A549 (cell line): ENCODE data around the gene PDE4D. TPM values are rescaled to one million over a fixed set of nuclear protein-coding genes. Genes with fewer than 3 reads are reported as not detected.

Experiments
- ATAC-seq, 2 experiments: fragments of 200-7000 bp in 1 of 2; fragments of >200 bp in 1 of 2; cut with Nextera tagmentation in 1 of 2; cut with Tn5 transposase in 1 of 2; 3 replicates each; pipeline versions ENCODE4 v1.8.0 to v1.9.1; 2018 to 2020; ENCODE audit warnings: mild to moderate bottlenecking in 1 of 2, moderate library complexity in 1 of 2
- CTCF ChIA-PET: fragments of 300-600 bp; sonication (Branson Sonifier 250); formaldehyde crosslinking; extraction: SDS; loops from one replicate; lab custom pipeline; 2021; ENCODE audit warnings: antibody characterized with exemption, inconsistent platforms; lab: Yijun Ruan, JAX
- POLR2A ChIA-PET: fragments of 350-600 bp; formaldehyde crosslinking; extraction: SDS; loops from one replicate; lab custom pipeline; 2021; ENCODE audit warnings: antibody characterized with exemption, inconsistent platforms; lab: Yijun Ruan, JAX
- DNase-seq, 2 experiments: peaks; one replicate each; pipeline versions ENCODE4 v3.0.0 to v3.0.0-alpha.2; 2011 to 2016; ENCODE audit warnings: low read depth in 1 of 2, low spot score in 1 of 2
- FAIRE-seq: peaks from 2 replicates; lab custom pipeline; 2011; peaks lifted over from hg19 to GRCh38; lab: Jason Lieb, UNC
- H3K27ac ChIP-seq, 2 experiments: fragments of >200 bp; sonication (Bioruptor Twin); formaldehyde crosslinking; 3 replicates each; pipeline ENCODE4 v1.5.1; 2016 to 2017
- H3K4me1 ChIP-seq: fragments of >200 bp; sonication (Bioruptor Twin); formaldehyde crosslinking; 3 replicates; pipeline ENCODE4 v1.6.1; 2016
- H3K4me2 ChIP-seq: fragments of >200 bp; sonication (Bioruptor Twin); formaldehyde crosslinking; 3 replicates; pipeline ENCODE4 v1.6.1; 2016
- H3K4me3 ChIP-seq: fragments of >200 bp; sonication (Bioruptor Twin); formaldehyde crosslinking; 3 replicates; pipeline ENCODE4 v1.5.1; 2016
- H3K9me3 ChIP-seq: fragments of >200 bp; sonication (Bioruptor Twin); formaldehyde crosslinking; 3 replicates; pipeline ENCODE4 v1.6.1; 2016
- CBX2 ChIP-seq: fragments of 200-600 bp; sonication (generic); IDR thresholded peaks from 2 replicates; pipeline ENCODE4 v1.6.1; 2016; ENCODE audit warnings: low read depth, mild to moderate bottlenecking, borderline replicate concordance
- CBX8 ChIP-seq: fragments of 200-600 bp; sonication (generic); IDR thresholded peaks from 2 replicates; pipeline ENCODE4 v1.6.1; 2016
- CEBPB ChIP-seq, 2 experiments: fragments of >200 bp in 1 of 2; sonication (Bioruptor Twin) in 1 of 2; formaldehyde crosslinking in 1 of 2; IDR thresholded peaks; 2 replicates each; pipeline ENCODE4 v1.6.1; 2012 to 2016
- CHD2 ChIP-seq: fragments of 150-350 bp; IDR thresholded peaks from 2 replicates; pipeline ENCODE4 v1.6.1; 2014; ENCODE audit warnings: low read length; ENCODE audit not compliant: partially characterized antibody
- ESRRA ChIP-seq: fragments of 150-350 bp; IDR thresholded peaks from 2 replicates; pipeline ENCODE4 v1.6.1; 2014; ENCODE audit warnings: mild to moderate bottlenecking, low read length, borderline replicate concordance
- FOSL2 ChIP-seq, 2 experiments: fragments of 450-650 bp in 1 of 2; fragments of >200 bp in 1 of 2; sonication (Bioruptor Twin) in 1 of 2; formaldehyde crosslinking; IDR thresholded peaks; 2 replicates each; pipeline versions ENCODE4 v1.5.0 to v1.6.1; 2016 to 2020; ENCODE audit warnings: mild to moderate bottlenecking in 1 of 2, moderate library complexity in 1 of 2
- FOXS1 ChIP-seq: fragments of 250-450 bp; sonication (Bioruptor Pico); IDR thresholded peaks from 2 replicates; pipeline ENCODE4 v1.5.0; 2020; ENCODE audit warnings: mild to moderate bottlenecking, moderate library complexity
- HOXB5 ChIP-seq: fragments of 250-450 bp; sonication (Bioruptor Pico); IDR thresholded peaks from 2 replicates; pipeline ENCODE4 v1.5.0; 2020; ENCODE audit warnings: mild to moderate bottlenecking, moderate library complexity
- JUNB ChIP-seq: fragments of >200 bp; sonication (Bioruptor Twin); formaldehyde crosslinking; IDR thresholded peaks from 2 replicates; pipeline ENCODE4 v1.6.1; 2016
- MYC ChIP-seq: IDR thresholded peaks from 2 replicates; pipeline ENCODE4 v1.6.1; 2012; ENCODE audit warnings: mild to moderate bottlenecking, inconsistent platforms, low read length, improper control_type of control experiment, borderline replicate concordance
- NFE2L2 ChIP-seq: fragments of 150-350 bp; conservative IDR thresholded peaks from 2 replicates; pipeline ENCODE4 v1.6.1; 2014; ENCODE audit warnings: low read length
- NR3C1 ChIP-seq: fragments of >200 bp; sonication (Bioruptor Twin); formaldehyde crosslinking; IDR thresholded peaks from 3 replicates; pipeline ENCODE4 v1.6.1; 2017
- POLR2AphosphoS2 ChIP-seq: conservative IDR thresholded peaks from 2 replicates; pipeline ENCODE4 v1.6.1; 2012; ENCODE audit warnings: low read length, improper control_type of control experiment, inconsistent platforms
- RAD21 ChIP-seq, 2 experiments: fragments of >200 bp in 1 of 2; sonication (Bioruptor Twin) in 1 of 2; formaldehyde crosslinking in 1 of 2; IDR thresholded peaks in 1 of 2; conservative IDR thresholded peaks in 1 of 2; 2 replicates in 1 of 2; 3 replicates in 1 of 2; pipeline ENCODE4 v1.6.1; 2012 to 2018; ENCODE audit warnings: inconsistent platforms in 1 of 2
- RCOR1 ChIP-seq: fragments of 150-350 bp; IDR thresholded peaks from 2 replicates; pipeline ENCODE4 v1.6.1; 2014; ENCODE audit warnings: antibody characterized with exemption, low read length, low read depth
- RNF2 ChIP-seq: fragments of 200-600 bp; sonication (generic); IDR thresholded peaks from 2 replicates; pipeline ENCODE4 v1.6.1; 2016; ENCODE audit warnings: low read depth, mild to moderate bottlenecking, antibody characterized with exemption, moderate library complexity, borderline replicate concordance
- SMC3 ChIP-seq: fragments of >200 bp; sonication (Bioruptor Twin); formaldehyde crosslinking; IDR thresholded peaks from 3 replicates; pipeline ENCODE4 v1.6.1; 2018; ENCODE audit warnings: inconsistent platforms
- ZFP36 ChIP-seq: fragments of 450-650 bp; IDR thresholded peaks from 2 replicates; pipeline ENCODE4 v1.6.1; 2014; ENCODE audit warnings: borderline replicate concordance; ENCODE audit not compliant: partially characterized antibody
- ZSCAN20 ChIP-seq: fragments of 250-450 bp; sonication (Bioruptor Pico); IDR thresholded peaks from 2 replicates; pipeline ENCODE4 v1.8.0; 2022; ENCODE audit warnings: mild to moderate bottlenecking, moderate library complexity
- WGBS: methylation state at CpG from one replicate; pipeline ENCODE4 v1.1.6; 2017; ENCODE audit errors: missing lambda C conversion rate; 5-methylcytosine and 5-hydroxymethylcytosine counted together
- polyA plus RNA-seq, 4 experiments: library from polyadenylated mRNA; depleted of rRNA in 3 of 4; stranded (reverse); fragments of >200 nt; fragmentation: RNase III in 1 of 4; extraction: RNeasy Plus Mini Kit Qiagen cat#74134 plus additional on column Dnase treatment in 1 of 4; gene quantifications; 2 replicates in 3 of 4; 3 replicates in 1 of 4; pipeline ENCODE4 v1.2.3, GENCODE V29; 2011 to 2017
- TF ChIP-seq, protein P1 (sequence below): IDR thresholded peaks from 2 replicates; pipeline ENCODE4 v1.6.1; 2012

The PDE4D gene
- polyA plus RNA-seq, 2 of the 4 experiments (the other 2 are of a cell fraction) = 74.0 to 213 TPM

DNA sequence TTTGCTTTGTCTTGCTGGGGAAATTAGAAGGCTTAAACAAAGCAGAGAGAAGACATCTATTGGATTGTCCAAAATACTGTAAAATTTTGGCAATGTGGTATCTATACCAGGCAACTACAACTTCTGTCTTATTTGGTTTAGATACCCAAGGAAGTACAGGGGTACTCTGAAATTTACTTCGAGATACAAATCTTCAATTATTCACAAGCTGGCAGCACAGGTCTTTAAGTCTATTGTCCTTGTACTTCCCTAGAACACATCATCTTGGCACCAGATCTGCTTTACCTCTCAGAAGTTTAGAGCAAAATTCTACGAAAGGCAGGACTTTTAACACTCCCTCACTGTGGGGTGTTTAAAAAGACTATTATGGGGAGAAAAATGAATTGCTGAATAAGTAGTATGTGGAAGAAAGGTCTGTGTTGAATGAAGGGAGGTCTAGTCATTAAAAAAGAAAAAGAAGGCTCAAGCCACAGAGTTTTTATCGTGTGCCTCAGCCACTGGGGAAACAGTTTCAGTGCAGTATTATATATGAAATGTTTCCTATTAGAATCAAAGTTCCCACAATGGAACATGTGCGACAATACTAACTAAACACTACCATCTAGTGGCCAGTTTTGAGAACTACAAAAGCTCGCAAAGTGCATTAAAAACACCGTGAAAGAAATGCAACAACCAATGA, 93.7 kb downstream of the PDE4D start (continued):
- no peak for TF ChIP-seq FOXS1 (CRISPR knock-in tag)
- no peak for TF ChIP-seq RCOR1
- TF ChIP-seq HOXB5 = 0 out of 2 replicates have a peak, but pooled peaks have one; percentile 15
- no peak for TF ChIP-seq CBX2
- peak; percentile 32; the same call in 1 of the 2 replicates for TF ChIP-seq JUNB
- TF ChIP-seq ESRRA = no peak
- no peak for TF ChIP-seq FOSL2 (IDR thresholded peaks at IDR 0.05)
- 0 out of 2 replicates have a peak, but pooled peaks have one; percentile 2 for TF ChIP-seq FOSL2 (CRISPR knock-in tag; IDR thresholded peaks at IDR 0.05)
- no peak for TF ChIP-seq NR3C1
- TF ChIP-seq CHD2 = no peak
- TF ChIP-seq POLR2AphosphoS2 = no peak

DNA sequence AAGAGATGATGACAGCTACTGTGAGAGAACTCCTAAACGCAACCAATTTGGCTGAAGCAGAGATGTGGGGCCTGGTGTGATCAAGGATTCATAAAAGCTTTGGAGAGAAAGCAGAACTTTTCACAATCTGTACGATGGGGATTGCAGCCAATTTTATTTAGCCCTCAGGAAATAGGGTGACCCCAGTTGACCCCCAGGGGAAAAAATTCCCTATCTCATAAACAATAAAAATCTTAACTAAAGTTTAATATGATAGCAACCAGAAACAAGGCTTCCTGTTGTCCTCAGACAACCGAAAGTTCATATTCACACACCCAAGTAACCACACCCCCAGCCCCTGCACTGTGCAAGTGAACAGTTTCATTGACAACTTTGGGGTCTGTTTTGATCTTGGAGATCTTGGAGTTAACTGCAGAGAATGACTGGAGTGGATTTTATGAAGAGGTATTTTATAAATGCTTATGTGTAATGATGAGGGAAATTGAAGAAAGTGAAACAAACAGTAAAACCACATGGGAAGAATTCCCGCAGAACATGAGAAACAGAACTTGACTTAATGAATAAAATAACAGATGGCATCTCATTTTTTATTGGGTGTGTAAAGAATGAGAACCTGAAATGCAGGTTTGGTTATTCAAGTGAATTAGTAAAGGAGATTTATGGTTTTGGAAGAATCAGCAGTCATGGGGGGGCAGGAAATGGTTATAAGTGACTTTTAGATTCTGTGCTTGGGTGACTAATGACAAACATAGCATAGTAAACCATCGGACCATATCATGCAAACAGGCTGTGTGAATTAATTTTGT, 94.5 kb downstream of the PDE4D start:
- H3K27ac ChIP-seq = peak overlapping the region; percentile 90 to 95
- no peaks in the 10 kb centered on the region for H3K9me3 ChIP-seq
- FAIRE-seq (peak; percentile 51), ATAC-seq (peak; percentile 71 to 75; a peak in 5 of 6 replicates), DNase-seq (peak in 1 of 2 experiments; percentile 54)
- 7% methylated on average over 5 of the region's 5 CpGs for WGBS
- H3K4me1 ChIP-seq = peaks cover 56% of the 10 kb centered on the region
- H3K4me3 ChIP-seq = peak overlapping the region; percentile 22; the same call in 2 of the 3 replicates
- ChIA-PET POLR2A (no interaction called here), CTCF (interaction anchor here (1.0 to 4.1 kb wide), 8 partner anchors 9 to 412 kb away, joined by 3 to 31 read pairs (median 11); no protein-coding TSS in a partner anchor)
- peak overlapping the region; percentile 83 for H3K4me2 ChIP-seq
- TF ChIP-seq RAD21 (conservative IDR thresholded peaks at IDR 0.05 in 1 of 2, IDR thresholded peaks at IDR 0.05 in 1 of 2) (0 out of 5 replicates have a peak, but pooled peaks of 1 of the 2 experiments have one; percentile 2), CBX8 (no peak), NFE2L2 (no peak), RNF2 (no peak), FOSL2 (IDR thresholded peaks at IDR 0.05) (no peak), FOSL2 (CRISPR knock-in tag; IDR thresholded peaks at IDR 0.05) (peak; percentile 62), SMC3 (no peak), HOXB5 (no peak), MYC (0 out of 2 replicates have a peak, but pooled peaks have one; percentile 32), ZSCAN20 (CRISPR knock-in tag) (peak; percentile 63; the same call in 1 of the 2 replicates), CEBPB (IDR thresholded peaks at IDR 0.05) (no peak)

DNA sequence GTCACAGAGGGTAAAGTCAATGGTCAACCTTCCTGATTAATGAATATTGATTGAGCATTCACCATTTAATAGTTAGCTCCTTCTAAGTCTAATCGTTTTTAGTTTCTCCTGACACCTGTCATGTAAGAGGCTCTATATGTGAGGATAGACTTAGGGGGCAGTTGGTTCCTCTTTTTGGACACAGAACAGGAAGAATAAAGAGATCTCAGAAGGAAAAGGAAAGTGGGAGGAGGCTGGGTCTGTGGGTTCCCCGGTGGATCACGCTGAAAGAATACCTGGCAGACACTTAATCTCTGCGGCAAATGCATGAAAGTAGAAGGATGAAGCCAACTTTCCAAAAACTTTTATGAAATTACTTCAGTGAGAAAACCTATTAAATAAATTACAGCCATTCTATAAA, 98.4 kb downstream of the PDE4D start:
- no peak overlapping the region for H3K4me3 ChIP-seq
- 91% methylated on average over 4 of the region's 4 CpGs for WGBS
- DNase-seq (no peak), FAIRE-seq (no peak), ATAC-seq (no peak)
- H3K9me3 ChIP-seq = no peaks in the 10 kb centered on the region
- H3K27ac ChIP-seq = peak overlapping the region; percentile 90 to 95
- TF ChIP-seq CHD2 = no peak
- TF ChIP-seq FOSL2 (IDR thresholded peaks at IDR 0.05) = no peak
- TF ChIP-seq FOSL2 (CRISPR knock-in tag; IDR thresholded peaks at IDR 0.05) = no peak
- TF ChIP-seq ZFP36 = no peak
- TF ChIP-seq, protein P1, sequence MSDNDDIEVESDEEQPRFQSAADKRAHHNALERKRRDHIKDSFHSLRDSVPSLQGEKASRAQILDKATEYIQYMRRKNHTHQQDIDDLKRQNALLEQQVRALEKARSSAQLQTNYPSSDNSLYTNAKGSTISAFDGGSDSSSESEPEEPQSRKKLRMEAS = no peak
- peaks cover 78% of the 10 kb centered on the region for H3K4me1 ChIP-seq
- H3K4me2 ChIP-seq = no peak overlapping the region
- ChIA-PET POLR2A (no interaction called here), CTCF (no interaction called here)
